Stimulated activated CD8-positive, alpha-beta memory T cell treated with anti-CD3 and anti-CD28 coated beads, Interleukin-12 subunit alpha, Interleukin-12 subunit beta, amount 100 ng/mL, for 24 hours (primary cell): ENCODE measurements around the gene SIKE1.
"Not testable (repeated sequence)": the region's sequence is repeated elsewhere in the genome, so short reads cannot be mapped to it uniquely, and the experiment has no call there.

Experiments
- DNase-seq: peaks from one replicate; pipeline ENCODE4 v3.0.0-alpha.2; 2020; ENCODE audit errors: extremely low read depth

SIKE1 gene

GRCh38 chr1:114755006-114755931 is 25.2 kb downstream of the SIKE1 start:
- no peak for DNase-seq

GRCh38 chr1:114753702-114754101 is 26.8 kb downstream of the SIKE1 start:
- not testable (repeated sequence) for DNase-seq

- DNase-seq: no peak
These were observed 27.3 kb downstream of the SIKE1 start for GRCh38 chr1:114753143-114753542.

- no peak for DNase-seq
These were observed 29.7 kb downstream of the SIKE1 start for GRCh38 chr1:114750780-114751179.

GRCh38 chr1:114749835-114750234 is 30.6 kb downstream of the SIKE1 start:
- DNase-seq: no peak

GRCh38 chr1:114746450-114747121 is 33.9 kb downstream of the SIKE1 start:
- DNase-seq: no peak

- DNase-seq: no peak
These were observed 35.2 kb downstream of the SIKE1 start for GRCh38 chr1:114745291-114745690.

- no peak for DNase-seq
These were observed 38.3 kb downstream of the SIKE1 start for GRCh38 chr1:114741963-114742746.

- no peak for DNase-seq
These were observed 40.2 kb downstream of the SIKE1 start for GRCh38 chr1:114740331-114740730.

- no peak for DNase-seq
These were observed 43.1 kb downstream of the SIKE1 start for GRCh38 chr1:114737314-114737849.

GRCh38 chr1:114735479-114735878 is 45.0 kb downstream of the SIKE1 start:
- no peak for DNase-seq

GRCh38 chr1:114729782-114730181 is 50.7 kb downstream of the SIKE1 start:
- no peak for DNase-seq

GRCh38 chr1:114728553-114728952 is 51.9 kb downstream of the SIKE1 start:
- DNase-seq: no peak

GRCh38 chr1:114725230-114725629 is 55.3 kb downstream of the SIKE1 start:
- no peak for DNase-seq

GRCh38 chr1:114723915-114724314 is 56.6 kb downstream of the SIKE1 start:
- no peak for DNase-seq

GRCh38 chr1:114723457-114723856 is 57.0 kb downstream of the SIKE1 start:
- no peak for DNase-seq

- DNase-seq: no peak
These were observed 60.0 kb downstream of the SIKE1 start for GRCh38 chr1:114720492-114720891.
